GM19023 (cell line): Measurements from ENCODE around the gene CD6.
"Not testable (repeated sequence)": the region's sequence is repeated elsewhere in the genome, so short reads cannot be mapped to it uniquely, and the experiment has no call there.

ENCODE experiments used
- ATAC-seq: cut with Tn5 transposase; IDR thresholded peaks from one replicate; pipeline ENCODE4 v1.9.1; 2021; ENCODE audit warnings: mild to moderate bottlenecking, moderate library complexity; ENCODE audit not compliant: unreplicated experiment

The CD6 gene

DNA sequence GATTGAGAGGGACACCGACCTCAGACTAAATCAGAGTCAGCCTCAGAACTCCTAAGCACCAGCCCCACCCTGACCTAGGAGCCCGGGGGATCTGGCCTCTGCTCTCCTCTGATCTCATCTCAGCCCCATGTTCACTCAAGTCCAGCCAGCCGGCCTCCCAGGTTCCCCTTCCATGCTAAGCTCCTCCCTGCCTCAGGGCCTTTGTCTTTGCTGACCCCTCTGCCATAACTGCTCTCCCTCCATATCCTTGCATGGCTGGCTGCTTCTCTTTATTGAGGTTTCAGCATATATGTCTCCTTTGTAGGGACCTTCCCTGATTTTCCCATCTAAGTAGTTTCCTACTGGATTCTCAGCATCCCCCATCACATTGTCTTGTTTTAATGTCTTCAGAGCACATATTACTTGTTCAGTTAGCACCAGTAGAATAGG, 18.7 kb upstream of the CD6 start:
- ATAC-seq, result peak; percentile 19

- ATAC-seq, result no peak
Observed at GRCh38 chr11:60953781-60954180, 17.7 kb upstream of the CD6 start.

DNA sequence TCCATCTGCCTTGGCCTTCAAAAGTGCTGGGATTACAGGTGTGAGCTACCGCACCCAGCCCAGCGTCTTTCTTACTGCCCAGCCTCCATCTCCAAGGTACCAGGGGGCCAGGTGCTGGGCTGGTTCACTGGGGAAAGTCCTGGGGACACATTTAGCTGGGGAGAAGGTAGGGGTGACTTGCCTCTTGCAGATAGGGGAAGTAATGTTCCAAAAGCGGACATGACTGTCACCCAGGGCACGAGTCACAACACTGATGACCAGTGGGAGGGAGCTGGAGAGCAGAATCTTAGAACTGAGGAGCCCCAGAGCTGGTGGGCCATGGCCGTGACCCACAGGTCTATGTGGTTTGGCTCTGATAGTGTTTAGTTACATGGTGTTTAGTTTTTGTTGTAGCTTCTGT, 17.1 kb upstream of the CD6 start:
- ATAC-seq, result no peak

GRCh38 chr11:60955571-60955970, 15.9 kb upstream of the CD6 start:
- ATAC-seq, result no peak

- no peak for ATAC-seq
Observed at GRCh38 chr11:60957188-60957587, 14.3 kb upstream of the CD6 start.

DNA sequence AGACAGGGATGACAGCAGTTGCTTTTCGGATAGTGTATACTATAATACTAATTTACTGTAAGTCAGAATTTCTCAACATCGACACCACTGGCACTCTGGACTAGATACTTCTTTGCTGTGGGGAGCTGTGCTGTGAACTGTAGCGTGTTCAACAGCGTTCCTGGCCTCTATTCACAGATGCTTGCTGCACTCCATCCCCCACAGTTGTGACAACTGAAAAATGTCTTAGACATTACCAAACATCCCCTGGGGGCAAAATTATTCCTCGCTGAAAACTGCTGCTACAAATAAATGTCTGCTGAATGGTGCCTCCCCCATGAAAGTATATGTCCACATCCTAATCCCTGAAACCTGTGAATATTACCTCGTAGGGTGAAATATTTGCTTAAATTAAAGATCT, 12.0 kb upstream of the CD6 start:
- ATAC-seq, result no peak

DNA sequence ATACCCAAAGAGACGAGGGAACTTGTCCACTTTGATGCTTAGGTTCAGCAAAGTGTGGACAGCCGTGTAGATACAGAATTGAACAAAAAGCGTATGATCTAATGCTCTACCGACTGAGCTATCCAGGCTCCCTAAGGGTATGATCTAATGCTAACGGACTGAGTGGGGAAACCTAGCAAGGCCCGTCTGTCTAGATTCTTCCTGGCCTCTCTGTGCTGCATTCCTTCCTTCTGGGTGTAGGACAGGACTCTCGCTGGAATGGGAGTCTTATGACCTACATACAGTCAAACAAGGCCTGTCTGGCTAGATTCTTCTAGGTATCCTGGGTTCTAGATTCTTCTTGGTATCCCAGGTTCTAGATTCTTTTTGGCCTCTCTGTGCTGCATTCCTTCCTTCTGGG, 11.1 kb upstream of the CD6 start:
- ATAC-seq, result no peak

GRCh38 chr11:60964801-60965200, 6.7 kb upstream of the CD6 start:
- no peak for ATAC-seq

GRCh38 chr11:60966890-60967289, 4.6 kb upstream of the CD6 start:
- ATAC-seq, result no peak

DNA sequence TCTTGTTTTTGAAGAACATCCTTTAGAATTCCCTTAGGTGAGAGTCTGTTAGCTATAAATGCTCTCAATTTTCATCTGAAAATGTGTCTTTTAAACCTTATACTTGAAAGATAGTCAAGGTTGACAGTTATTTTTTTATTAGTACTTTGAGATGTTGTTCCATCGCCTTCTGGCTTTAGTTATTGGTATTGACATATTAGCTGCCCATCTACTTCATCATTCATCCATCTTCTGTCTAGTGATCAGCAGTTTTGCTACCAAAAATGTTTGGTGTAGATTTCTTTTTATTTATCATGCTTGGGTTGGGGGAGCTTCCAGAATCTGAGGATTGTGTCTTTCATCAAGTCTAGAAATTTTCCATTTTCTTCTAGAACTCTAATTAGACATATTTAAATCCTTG, 3.3 kb upstream of the CD6 start:
- ATAC-seq, result no peak

GRCh38 chr11:60970369-60970774, 1.1 kb upstream of the CD6 start:
- ATAC-seq, result no peak

- no peak for ATAC-seq
Observed at GRCh38 chr11:60970890-60971289, 590 bp upstream of the CD6 start.

DNA sequence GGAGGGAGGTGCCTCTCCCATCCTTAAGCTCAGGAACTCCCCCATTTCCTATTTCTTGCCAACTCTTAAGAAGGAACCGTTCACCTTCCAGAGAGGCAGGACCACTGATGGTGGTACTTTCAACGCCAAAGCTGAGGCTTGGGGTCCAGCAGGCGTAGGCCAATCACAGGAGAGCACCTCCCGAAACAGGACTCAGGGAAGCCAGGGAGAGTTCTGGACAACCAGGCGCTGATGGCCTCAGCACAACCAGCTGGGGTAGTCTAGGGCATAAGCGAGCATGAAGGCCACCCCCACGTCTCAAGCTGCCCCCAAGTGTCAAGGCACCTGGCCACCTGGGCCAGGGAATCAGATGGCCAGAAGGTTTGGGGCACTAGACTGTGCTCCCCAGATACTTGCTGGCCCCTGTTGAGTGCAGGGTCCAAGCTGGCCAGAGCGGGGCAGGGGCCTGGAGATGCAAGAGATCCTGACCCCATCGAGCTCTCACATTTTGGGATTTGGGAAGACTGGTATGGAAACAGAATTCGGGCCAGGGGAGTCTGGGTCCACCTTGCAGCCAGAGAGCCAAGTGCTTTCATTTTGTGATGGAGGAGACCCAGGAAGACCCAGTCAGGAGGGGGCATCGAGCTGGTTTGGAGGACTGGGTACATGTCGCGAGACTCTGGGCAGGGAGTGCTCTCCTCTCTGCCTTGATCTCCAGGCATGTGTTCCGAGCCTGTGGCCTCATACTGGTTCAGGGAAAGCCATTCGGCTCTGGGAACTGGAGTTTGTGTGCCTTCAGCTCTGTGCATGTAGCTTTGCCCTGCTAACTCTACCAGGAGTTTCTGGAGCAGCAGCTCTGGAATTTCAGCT, 926 bp downstream of the CD6 start:
- ATAC-seq, result no peak

DNA sequence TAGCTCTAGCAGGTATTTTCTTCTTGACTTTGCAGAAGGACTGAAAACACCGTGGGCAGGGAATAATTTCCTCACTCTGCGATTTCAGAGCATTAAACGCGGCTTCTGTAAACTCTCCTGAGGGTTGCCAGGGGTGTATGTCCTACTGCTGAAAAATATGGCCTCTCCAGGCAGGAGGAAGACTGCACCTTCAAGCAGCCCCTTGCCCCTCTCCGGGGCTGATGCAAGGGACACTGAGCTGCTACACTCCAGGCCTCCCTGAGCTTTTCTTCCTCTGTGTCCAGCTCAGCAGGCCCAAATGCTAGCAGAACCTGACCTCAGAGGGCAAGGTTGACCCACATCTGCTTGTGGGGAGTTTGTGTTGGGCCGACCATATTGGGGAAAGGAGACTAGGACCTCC, 2.2 kb downstream of the CD6 start:
- no peak for ATAC-seq

DNA sequence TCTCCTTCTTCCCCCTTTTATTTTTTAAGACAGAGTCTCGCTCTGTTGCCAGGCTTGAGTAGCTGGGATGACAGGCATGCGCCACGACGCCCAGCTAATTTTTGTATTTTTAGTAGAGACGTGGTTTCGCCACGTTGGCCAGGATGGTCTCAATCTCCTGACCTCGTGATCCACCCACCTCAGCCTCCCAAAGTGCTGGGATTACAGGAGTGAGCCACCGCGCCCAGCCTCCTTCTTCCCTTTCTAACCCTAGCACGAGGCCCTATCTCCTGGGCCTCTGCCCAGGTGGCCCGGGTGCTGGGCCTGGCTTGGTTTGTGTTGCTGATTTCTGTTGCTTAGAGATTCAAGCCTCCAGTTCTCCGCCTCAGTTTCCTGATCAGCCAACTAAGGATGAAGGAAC, 2.8 kb downstream of the CD6 start:
- ATAC-seq, result not testable (repeated sequence)

DNA sequence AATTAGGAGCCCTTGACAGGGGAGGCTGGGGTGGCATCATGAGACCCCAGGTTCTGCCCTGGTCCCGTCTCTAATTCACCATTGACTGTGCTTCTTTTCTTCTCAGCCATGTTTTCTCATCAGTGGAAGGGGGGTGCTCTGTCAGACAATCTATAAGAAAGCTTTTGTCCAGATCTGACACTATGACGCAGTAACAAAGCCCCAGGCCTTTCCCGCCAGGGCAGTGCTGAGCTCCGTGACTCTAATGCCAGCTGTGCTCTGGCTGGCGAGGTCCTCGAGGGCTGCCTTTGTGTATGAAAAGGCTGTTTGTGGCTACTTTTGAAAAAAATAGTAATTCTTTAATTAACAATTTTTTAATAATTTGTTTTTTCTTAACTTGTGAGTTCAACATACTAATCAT, 3.2 kb downstream of the CD6 start:
- ATAC-seq, result no peak

DNA sequence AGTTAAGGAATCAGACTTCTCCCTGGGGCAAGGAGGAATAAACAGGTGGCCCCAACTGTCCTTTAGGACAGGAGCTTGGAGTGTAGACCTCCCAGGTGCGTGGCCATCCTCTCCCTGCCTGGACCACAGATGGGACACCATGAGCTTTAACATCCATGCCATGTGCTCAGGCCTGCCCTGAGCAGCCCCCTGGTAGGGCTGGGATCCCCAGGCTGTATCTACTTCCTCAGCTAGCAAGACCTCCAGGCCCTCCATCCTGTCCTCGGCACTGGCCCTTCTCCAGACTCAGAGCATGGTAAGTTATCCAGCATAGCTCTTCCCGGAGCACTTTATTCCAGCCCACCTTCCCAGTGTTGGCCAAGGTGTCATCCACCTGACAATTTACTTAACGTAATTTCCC, 5.7 kb downstream of the CD6 start:
- ATAC-seq, result no peak

- no peak for ATAC-seq
Observed at GRCh38 chr11:60977836-60978235, 6.4 kb downstream of the CD6 start.

DNA sequence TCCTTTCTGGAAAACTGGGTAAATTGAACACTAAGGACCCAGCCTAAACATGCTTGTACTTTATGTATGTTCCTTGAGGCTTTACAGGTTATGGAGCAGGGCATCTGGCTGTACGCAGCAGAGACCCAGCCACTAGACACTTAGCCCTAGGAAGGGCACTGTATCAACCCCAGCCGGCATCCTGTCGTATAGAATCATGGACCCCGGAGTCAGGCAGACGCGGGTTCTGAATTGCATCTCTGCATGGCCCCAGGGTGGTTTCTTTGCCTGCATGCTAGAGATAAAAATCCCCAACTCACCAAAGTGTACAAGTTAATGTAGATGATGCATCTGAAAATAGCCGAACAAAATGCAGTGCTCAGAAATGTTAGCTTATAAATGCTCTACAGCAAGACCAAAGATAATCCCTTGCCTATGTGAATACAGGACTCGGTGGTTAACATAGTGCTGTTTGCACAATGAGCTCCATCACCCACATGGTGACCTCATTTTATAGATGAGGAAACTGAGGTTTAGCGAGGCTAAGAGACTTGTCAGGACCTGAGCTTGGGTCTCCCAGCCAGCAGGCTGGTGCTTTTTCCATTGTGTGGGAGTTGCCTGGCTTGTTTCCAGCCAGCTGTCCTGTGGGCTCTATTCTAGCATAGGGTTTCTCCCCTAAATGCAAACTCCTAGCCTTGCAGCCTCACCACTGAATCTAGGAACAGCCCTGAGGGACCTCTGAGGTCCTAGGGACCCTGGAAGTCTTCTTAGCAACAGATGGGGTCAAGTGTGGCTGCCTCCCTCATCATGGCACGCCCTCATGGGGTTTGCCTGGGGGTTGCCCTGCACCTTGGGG, 7.3 kb downstream of the CD6 start:
- ATAC-seq, result no peak

- ATAC-seq, result no peak
Observed at GRCh38 chr11:60981515-60981914, 10.0 kb downstream of the CD6 start.

GRCh38 chr11:60982184-60982583, 10.7 kb downstream of the CD6 start:
- ATAC-seq, result no peak

- ATAC-seq, result no peak
Observed at GRCh38 chr11:60984149-60984548, 12.7 kb downstream of the CD6 start.
